SU-DHL-6 (cell line): ENCODE results near the gene NXPE1.

Experiments
- CTCF ChIP-seq: fragments of 200-600 bp; sonication (generic); IDR thresholded peaks from one replicate; pipeline ENCODE4 v1.5.1; 2017; ENCODE audit warnings: antibody characterized with exemption, mild to moderate bottlenecking, low read length, moderate library complexity; ENCODE audit not compliant: insufficient read depth, poor library complexity, severe bottlenecking
- EZH2phosphoT487 ChIP-seq: fragments of 200-600 bp; sonication (generic), shearing (Covaris generic); conservative IDR thresholded peaks from 2 replicates; pipeline ENCODE4 v1.6.1; 2018; ENCODE audit warnings: mild to moderate bottlenecking, antibody characterized with exemption, low read length, moderate library complexity, mixed read lengths

DNA sequence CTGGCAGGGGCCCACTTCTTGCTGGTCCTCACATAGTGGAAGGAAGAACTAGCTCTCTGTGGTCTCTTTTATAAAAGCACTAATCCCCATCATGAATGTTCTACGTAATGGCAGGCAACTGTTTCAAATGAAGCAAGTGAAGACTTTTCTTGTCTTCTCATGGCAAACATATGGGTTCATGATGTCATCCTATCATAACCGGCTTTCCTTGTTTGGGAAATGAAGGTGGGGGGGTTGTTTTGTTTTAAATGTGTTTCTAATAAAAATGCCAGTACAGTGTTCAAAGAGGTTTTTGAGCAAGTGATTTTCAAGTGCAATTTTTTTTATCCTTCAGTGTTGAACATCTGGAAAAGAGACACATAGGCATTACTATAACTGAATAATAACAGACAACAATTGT lies 87.0 kb downstream of the NXPE1 start:
- TF ChIP-seq CTCF (no peak), EZH2phosphoT487 (no peak)
